ENCODE data around the gene SMIM24.

Gene SMIM24

GRCh38 chr19:3441986-3442329 is 38.4 kb downstream of the SMIM24 start:
- TF ChIP-seq CTCF (IDR thresholded peaks at IDR 0.05; ENCODE audit: low read depth, low read length, missing control alignments) = no peak
- no peak for DNase-seq (ENCODE audit: low read depth)

GRCh38 chr19:3441089-3441985 is 39.0 kb downstream of the SMIM24 start:
- no peak for TF ChIP-seq CTCF (IDR thresholded peaks at IDR 0.05; ENCODE audit: low read depth, low read length, missing control alignments)
- in situ Hi-C loops (cut with HindIII; ENCODE audit: low sequenced_read_pairs) = no loop called here
- DNase-seq (ENCODE audit: low read depth) = no peak

More at GRCh38 chr19:3441986-3442329, 38.4 kb downstream of the SMIM24 start:
- no peak overlapping the region for H3K4me3 ChIP-seq (ENCODE audit: low read depth, low read length)
- in situ Hi-C loops (cut with HindIII; ENCODE audit: low sequenced_read_pairs) = no loop called here

GRCh38 chr19:3440082-3440481 is 40.2 kb downstream of the SMIM24 start:
- in situ Hi-C loops (cut with HindIII; ENCODE audit: low sequenced_read_pairs) = no loop called here
- H3K4me3 ChIP-seq (ENCODE audit: low read depth, low read length) = no peak overlapping the region
- TF ChIP-seq CTCF (IDR thresholded peaks at IDR 0.05; ENCODE audit: low read depth, low read length, missing control alignments) = peak; percentile 39
- no peak for DNase-seq (ENCODE audit: low read depth)

More at GRCh38 chr19:3441089-3441985, 39.0 kb downstream of the SMIM24 start:
- H3K4me3 ChIP-seq (ENCODE audit: low read depth, low read length) = no peak overlapping the region

DNA sequence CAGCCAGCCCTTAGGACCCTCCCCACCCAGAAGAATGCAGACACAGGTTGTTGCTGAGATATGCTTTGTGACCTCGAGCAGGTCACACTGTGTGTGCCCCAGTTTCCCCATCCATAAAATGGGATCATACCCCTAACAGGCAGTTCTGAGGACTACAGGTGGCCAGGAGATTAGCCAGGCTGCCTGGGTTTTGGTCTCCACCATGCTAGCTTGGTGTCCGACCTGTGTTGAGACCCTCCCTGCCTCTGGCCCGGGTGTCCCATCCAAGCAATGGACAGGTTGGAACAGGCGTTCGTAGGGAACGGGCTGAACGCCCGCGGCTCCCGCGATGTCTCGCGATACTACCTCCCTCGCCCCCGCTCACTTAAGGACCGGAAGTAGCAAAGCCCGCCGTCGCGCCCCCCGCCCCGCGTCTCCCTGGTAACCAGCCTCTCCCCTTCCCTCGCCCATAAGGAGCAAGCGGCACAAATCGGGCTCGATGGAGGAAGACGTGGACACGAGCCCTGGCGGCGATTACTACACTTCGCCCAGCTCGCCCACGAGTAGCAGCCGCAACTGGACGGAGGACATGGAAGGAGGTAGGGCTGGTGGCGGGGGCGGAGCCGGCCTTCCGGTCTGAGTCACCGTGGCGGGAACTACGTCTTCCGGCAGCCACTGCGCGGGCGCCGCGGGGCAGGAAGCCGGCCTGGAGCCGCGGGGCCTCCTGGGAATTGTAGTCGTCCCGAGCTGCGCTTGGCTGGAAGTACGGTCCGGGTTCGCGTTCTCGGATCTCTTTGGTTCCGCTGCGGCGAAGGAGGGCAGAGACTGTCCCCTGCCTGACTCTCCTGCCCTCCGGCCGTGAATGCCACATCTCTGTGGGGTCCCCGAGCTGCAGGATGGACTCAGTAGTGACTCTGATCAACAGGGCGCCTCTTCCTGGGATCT is 45.4 kb downstream of the SMIM24 start:
- no peak for TF ChIP-seq CTCF (IDR thresholded peaks at IDR 0.05; ENCODE audit: low read depth, low read length, missing control alignments)
- in situ Hi-C loops (cut with HindIII; ENCODE audit: low sequenced_read_pairs) = no loop called here
- DNase-seq (ENCODE audit: low read depth) = peak; percentile 85
- peak overlapping the region; percentile 41 for H3K4me3 ChIP-seq (ENCODE audit: low read depth, low read length)

GRCh38 chr19:3433805-3434540 is 46.4 kb downstream of the SMIM24 start:
- no peak overlapping the region for H3K4me3 ChIP-seq (ENCODE audit: low read depth, low read length)
- no peak for DNase-seq (ENCODE audit: low read depth)
- in situ Hi-C loops (cut with HindIII; ENCODE audit: low sequenced_read_pairs) = no loop called here
- TF ChIP-seq CTCF (IDR thresholded peaks at IDR 0.05; ENCODE audit: low read depth, low read length, missing control alignments) = no peak

GRCh38 chr19:3433313-3433712 is 47.0 kb downstream of the SMIM24 start:
- DNase-seq (ENCODE audit: low read depth) = no peak
- H3K4me3 ChIP-seq (ENCODE audit: low read depth, low read length) = no peak overlapping the region
- TF ChIP-seq CTCF (IDR thresholded peaks at IDR 0.05; ENCODE audit: low read depth, low read length, missing control alignments) = no peak
- in situ Hi-C loops (cut with HindIII; ENCODE audit: low sequenced_read_pairs) = no loop called here

All from astrocyte of the cerebellum (primary cell).